ENCODE data around the gene EYA4. TPM values are rescaled to one million over a fixed set of nuclear protein-coding genes. Genes with fewer than 3 reads are reported as not detected.

EYA4 gene
- polyA plus RNA-seq, 1 of the 3 experiments (the other 2 are of a cell fraction), result 0.08 TPM

DNA sequence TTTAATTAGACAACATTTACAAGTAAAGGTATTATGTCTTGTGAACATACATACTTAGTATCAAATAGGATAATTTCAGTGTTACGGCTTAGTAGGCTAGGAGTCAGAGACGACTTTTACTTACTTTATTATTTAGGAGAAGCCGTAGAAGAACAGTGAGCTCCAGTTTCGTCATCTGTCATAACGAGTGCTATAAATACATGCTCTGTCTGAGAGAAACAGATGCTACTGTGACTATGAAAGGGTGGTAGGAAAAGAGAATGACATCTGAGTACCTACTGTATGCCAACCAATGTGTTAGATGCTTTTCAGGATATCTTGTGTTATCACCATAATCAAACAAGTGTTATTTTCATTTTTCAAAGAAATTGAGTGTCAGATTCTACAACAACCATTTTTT lies 119.0 kb downstream of the EYA4 start:
- no peak overlapping the region for H3K4me2 ChIP-seq
- H3K9ac ChIP-seq, result no peak overlapping the region
- no peak for DNase-seq
- WGBS (ENCODE audit: low lambda C conversion rate), result 55% methylated on average over 5 of the region's 5 CpGs
- TF ChIP-seq, protein P1, sequence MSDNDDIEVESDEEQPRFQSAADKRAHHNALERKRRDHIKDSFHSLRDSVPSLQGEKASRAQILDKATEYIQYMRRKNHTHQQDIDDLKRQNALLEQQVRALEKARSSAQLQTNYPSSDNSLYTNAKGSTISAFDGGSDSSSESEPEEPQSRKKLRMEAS (IDR thresholded peaks at IDR 0.05; ENCODE audit: low read depth), result no peak
- TF ChIP-seq TEAD4 (IDR thresholded peaks at IDR 0.05; ENCODE audit: borderline replicate concordance, insufficient read depth), result no peak
- no peak for TF ChIP-seq RAD21 (IDR thresholded peaks at IDR 0.05; ENCODE audit: low read length)
- TF ChIP-seq FOXJ3 (CRISPR knock-in tag; IDR thresholded peaks at IDR 0.05), result no peak
- TF ChIP-seq RCOR1 (IDR thresholded peaks at IDR 0.05; ENCODE audit: low read length), result no peak
- no peak for TF ChIP-seq USF1 (IDR thresholded peaks at IDR 0.05; ENCODE audit: borderline replicate concordance, low read depth)
- TF ChIP-seq YY1 (IDR thresholded peaks at IDR 0.05; ENCODE audit: low read depth), result no peak
- no peak for TF ChIP-seq POLR2AphosphoS5 (IDR thresholded peaks at IDR 0.05; ENCODE audit: low read depth, low read length)
- TF ChIP-seq, protein P2, sequence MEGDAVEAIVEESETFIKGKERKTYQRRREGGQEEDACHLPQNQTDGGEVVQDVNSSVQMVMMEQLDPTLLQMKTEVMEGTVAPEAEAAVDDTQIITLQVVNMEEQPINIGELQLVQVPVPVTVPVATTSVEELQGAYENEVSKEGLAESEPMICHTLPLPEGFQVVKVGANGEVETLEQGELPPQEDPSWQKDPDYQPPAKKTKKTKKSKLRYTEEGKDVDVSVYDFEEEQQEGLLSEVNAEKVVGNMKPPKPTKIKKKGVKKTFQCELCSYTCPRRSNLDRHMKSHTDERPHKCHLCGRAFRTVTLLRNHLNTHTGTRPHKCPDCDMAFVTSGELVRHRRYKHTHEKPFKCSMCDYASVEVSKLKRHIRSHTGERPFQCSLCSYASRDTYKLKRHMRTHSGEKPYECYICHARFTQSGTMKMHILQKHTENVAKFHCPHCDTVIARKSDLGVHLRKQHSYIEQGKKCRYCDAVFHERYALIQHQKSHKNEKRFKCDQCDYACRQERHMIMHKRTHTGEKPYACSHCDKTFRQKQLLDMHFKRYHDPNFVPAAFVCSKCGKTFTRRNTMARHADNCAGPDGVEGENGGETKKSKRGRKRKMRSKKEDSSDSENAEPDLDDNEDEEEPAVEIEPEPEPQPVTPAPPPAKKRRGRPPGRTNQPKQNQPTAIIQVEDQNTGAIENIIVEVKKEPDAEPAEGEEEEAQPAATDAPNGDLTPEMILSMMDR (IDR thresholded peaks at IDR 0.05), result no peak
- TF ChIP-seq FOXM1 (IDR thresholded peaks at IDR 0.05; ENCODE audit: low read depth), result no peak
- TF ChIP-seq GATA2 (CRISPR knock-in tag; IDR thresholded peaks at IDR 0.05), result no peak
- TF ChIP-seq, protein P3, sequence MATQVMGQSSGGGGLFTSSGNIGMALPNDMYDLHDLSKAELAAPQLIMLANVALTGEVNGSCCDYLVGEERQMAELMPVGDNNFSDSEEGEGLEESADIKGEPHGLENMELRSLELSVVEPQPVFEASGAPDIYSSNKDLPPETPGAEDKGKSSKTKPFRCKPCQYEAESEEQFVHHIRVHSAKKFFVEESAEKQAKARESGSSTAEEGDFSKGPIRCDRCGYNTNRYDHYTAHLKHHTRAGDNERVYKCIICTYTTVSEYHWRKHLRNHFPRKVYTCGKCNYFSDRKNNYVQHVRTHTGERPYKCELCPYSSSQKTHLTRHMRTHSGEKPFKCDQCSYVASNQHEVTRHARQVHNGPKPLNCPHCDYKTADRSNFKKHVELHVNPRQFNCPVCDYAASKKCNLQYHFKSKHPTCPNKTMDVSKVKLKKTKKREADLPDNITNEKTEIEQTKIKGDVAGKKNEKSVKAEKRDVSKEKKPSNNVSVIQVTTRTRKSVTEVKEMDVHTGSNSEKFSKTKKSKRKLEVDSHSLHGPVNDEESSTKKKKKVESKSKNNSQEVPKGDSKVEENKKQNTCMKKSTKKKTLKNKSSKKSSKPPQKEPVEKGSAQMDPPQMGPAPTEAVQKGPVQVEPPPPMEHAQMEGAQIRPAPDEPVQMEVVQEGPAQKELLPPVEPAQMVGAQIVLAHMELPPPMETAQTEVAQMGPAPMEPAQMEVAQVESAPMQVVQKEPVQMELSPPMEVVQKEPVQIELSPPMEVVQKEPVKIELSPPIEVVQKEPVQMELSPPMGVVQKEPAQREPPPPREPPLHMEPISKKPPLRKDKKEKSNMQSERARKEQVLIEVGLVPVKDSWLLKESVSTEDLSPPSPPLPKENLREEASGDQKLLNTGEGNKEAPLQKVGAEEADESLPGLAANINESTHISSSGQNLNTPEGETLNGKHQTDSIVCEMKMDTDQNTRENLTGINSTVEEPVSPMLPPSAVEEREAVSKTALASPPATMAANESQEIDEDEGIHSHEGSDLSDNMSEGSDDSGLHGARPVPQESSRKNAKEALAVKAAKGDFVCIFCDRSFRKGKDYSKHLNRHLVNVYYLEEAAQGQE (IDR thresholded peaks at IDR 0.05; ENCODE audit: low read depth, low read length), result no peak
- no peak for TF ChIP-seq NFIC (IDR thresholded peaks at IDR 0.05; ENCODE audit: borderline replicate concordance)
- no peak for TF ChIP-seq RXRA (IDR thresholded peaks at IDR 0.05; ENCODE audit: borderline replicate concordance, low read depth)
- no peak for TF ChIP-seq SIN3A (IDR thresholded peaks at IDR 0.05; ENCODE audit: borderline replicate concordance, low read depth, low read length)
- no peak for TF ChIP-seq EZH2phosphoT487 (IDR thresholded peaks at IDR 0.05; ENCODE audit: borderline replicate concordance, low read depth)
- no peak for TF ChIP-seq USF2 (IDR thresholded peaks at IDR 0.05; ENCODE audit: borderline replicate concordance, low read depth, low read length)
- no peak for TF ChIP-seq TAF1 (IDR thresholded peaks at IDR 0.05; ENCODE audit: borderline replicate concordance, low read depth, low read length)
- TF ChIP-seq FOSL2 (IDR thresholded peaks at IDR 0.05; ENCODE audit: borderline replicate concordance, low read depth), result no peak
- no peak for TF ChIP-seq NRF1 (IDR thresholded peaks at IDR 0.05; ENCODE audit: low read depth, low read length)
- no peak overlapping the region for H3K27ac ChIP-seq (ENCODE audit: low read depth in 2 of 2, low read length in 1 of 2)
- no peak overlapping the region for H3K4me3 ChIP-seq (ENCODE audit: low read depth in 2 of 2, low read length in 1 of 2)
- H3K4me1 ChIP-seq (ENCODE audit: control insufficient read depth in 1 of 2, insufficient read depth in 2 of 2, low read depth in 1 of 2, low read length in 1 of 2), result no peaks in the 10 kb centered on the region
- H4K20me1 ChIP-seq (ENCODE audit: insufficient read depth), result no peaks in the 10 kb centered on the region
- no peaks in the 10 kb centered on the region for H3K36me3 ChIP-seq (replicated peaks in 1 of 2; ENCODE audit: control insufficient read depth in 1 of 2, insufficient read depth in 2 of 2, low read length in 1 of 2)
- H3F3A ChIP-seq (replicated peaks; ENCODE audit: insufficient read depth), result no peaks in the 10 kb centered on the region
- ChIA-PET CTCF (no interaction called here), POLR2A (no interaction called here)
- no peaks in the 10 kb centered on the region for H3K9me3 ChIP-seq
- no peaks in the 10 kb centered on the region for H3K79me2 ChIP-seq (ENCODE audit: insufficient read depth)
- H3K27me3 ChIP-seq (ENCODE audit: insufficient read depth), result no peaks in the 10 kb centered on the region
- no peaks in the 10 kb centered on the region for H3K9me2 ChIP-seq
- no peak overlapping the region for H2AFZ ChIP-seq (ENCODE audit: low read depth)
